Gastrocnemius medialis (tissue), 4 donors: Measurements from ENCODE around the gene EFCAB5.

Source experiments
- CTCF ChIP-seq, 5 experiments: fragments of 450-650 bp in 3 of 5; fragments of 200-600 bp in 2 of 5; sonication (generic) in 2 of 5; IDR thresholded peaks in 4 of 5; conservative IDR thresholded peaks in 1 of 5; 1 replicate in 4 of 5; 2 replicates in 1 of 5; pipeline ENCODE4 v1.5.1; 2016 to 2019; ENCODE audit warnings: antibody characterized with exemption in 5 of 5, mild to moderate bottlenecking in 3 of 5, moderate library complexity in 3 of 5
- POLR2A ChIP-seq, 2 donors: fragments of 450-650 bp; IDR thresholded peaks; one replicate each; pipeline ENCODE4 v1.6.1; 2017; ENCODE audit warnings: antibody characterized with exemption in 2 of 2, mild to moderate bottlenecking in 2 of 2, moderate library complexity in 2 of 2

GRCh38 chr17:29996458-29996857, 55.0 kb downstream of the EFCAB5 start:
- no peak for TF ChIP-seq CTCF (IDR thresholded peaks at IDR 0.05 in 4 of 5, conservative IDR thresholded peaks at IDR 0.05 in 1 of 5)
- TF ChIP-seq POLR2A (IDR thresholded peaks at IDR 0.05): no peak
